Endothelial cell (in vitro differentiated cells): Measurements from ENCODE around the gene ATP1A3. TPM values are rescaled to one million over a fixed set of nuclear protein-coding genes. Genes with fewer than 3 reads are reported as not detected.
A peak's percentile ranks its signal among the peaks of the same experiment; 100 is the strongest.

Experiments
- DNase-seq: peaks from one replicate; pipeline ENCODE4 v3.0.0; 2021; ENCODE audit warnings: low spot score
- H3K27ac Mint-ChIP-seq: one replicate; pipeline ENCODE4 v1.8.0; 2021; ENCODE audit warnings: mixed read lengths, inconsistent platforms; ENCODE audit not compliant: unreplicated experiment
- H3K27me3 Mint-ChIP-seq: one replicate; pipeline ENCODE4 v1.8.0; 2021; ENCODE audit warnings: mild to moderate bottlenecking, moderate library complexity, mixed read lengths, inconsistent platforms; ENCODE audit not compliant: unreplicated experiment
- H3K36me3 Mint-ChIP-seq: one replicate; pipeline ENCODE4 v1.8.0; 2021; ENCODE audit warnings: mild to moderate bottlenecking, low read depth, mixed read lengths, inconsistent platforms; ENCODE audit not compliant: unreplicated experiment
- H3K4me1 Mint-ChIP-seq: one replicate; pipeline ENCODE4 v1.8.0; 2021; ENCODE audit warnings: mild to moderate bottlenecking, mixed read lengths, inconsistent platforms; ENCODE audit not compliant: unreplicated experiment
- H3K4me3 Mint-ChIP-seq: one replicate; pipeline ENCODE4 v1.8.0; 2021; ENCODE audit warnings: mild to moderate bottlenecking, mixed read lengths, inconsistent platforms; ENCODE audit not compliant: unreplicated experiment
- H3K9me3 Mint-ChIP-seq: one replicate; pipeline ENCODE4 v1.8.0; 2021; ENCODE audit warnings: mixed read lengths, inconsistent platforms; ENCODE audit not compliant: unreplicated experiment
- CTCF ChIP-seq: fragments of 200-600 bp; sonication (generic); IDR thresholded peaks from one replicate; pipeline ENCODE4 v1.5.0; 2021; ENCODE audit warnings: antibody characterized with exemption; ENCODE audit not compliant: unreplicated experiment
- total RNA-seq: library from RNA; stranded (reverse); fragmentation: NEBNext Ultra II Directional; extraction: Animal tissue kit (Norgen Biotek cat#: 25700); gene quantifications from one replicate; pipeline ENCODE4 v1.2.1, GENCODE V29; 2021; ENCODE audit not compliant: unreplicated experiment

ATP1A3 gene
- total RNA-seq, 1 donor from 2014 or later: not detected

DNA sequence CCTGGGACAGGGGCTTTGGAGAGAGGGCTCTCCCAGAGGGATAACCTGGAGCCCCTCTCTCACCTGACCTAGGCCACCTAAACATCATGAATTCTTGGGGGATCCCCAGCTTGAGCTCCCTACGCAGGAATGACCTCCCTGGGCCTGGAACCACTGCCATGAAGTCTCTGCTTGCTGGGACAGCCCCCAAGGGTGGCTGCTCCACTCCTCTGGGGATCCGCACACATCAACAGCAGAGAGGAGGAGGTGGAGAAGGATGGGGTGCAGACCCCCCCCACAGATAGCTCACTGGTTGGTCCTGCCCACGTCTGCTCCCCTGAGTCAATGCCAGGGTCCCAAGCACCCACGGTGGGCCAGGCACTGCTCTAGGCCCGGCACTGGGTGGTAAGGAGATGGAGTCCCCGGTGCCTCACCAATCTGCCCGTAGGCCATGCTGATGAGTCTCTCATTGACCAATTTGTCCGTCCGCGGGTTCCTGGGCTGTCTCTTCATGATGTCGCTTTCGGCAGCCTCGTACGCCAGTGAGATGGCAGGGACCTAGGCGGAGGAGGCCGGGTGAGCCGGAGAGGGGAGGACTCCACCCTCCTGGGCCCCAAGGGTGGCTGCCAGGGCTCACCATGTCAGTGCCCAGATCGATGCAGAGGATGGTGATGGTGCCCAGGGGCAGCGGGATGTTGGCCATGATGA lies 24.1 kb downstream of the ATP1A3 start:
- Mint-ChIP-seq H3K36me3 (no peaks in the 10 kb centered on the region), H3K4me3 (no peak overlapping the region), H3K27ac (no peak overlapping the region), H3K4me1 (no peaks in the 10 kb centered on the region), H3K27me3 (peaks cover 12% of the 10 kb centered on the region), H3K9me3 (no peaks in the 10 kb centered on the region)
- TF ChIP-seq CTCF: no peak
- DNase-seq: no peak

DNA sequence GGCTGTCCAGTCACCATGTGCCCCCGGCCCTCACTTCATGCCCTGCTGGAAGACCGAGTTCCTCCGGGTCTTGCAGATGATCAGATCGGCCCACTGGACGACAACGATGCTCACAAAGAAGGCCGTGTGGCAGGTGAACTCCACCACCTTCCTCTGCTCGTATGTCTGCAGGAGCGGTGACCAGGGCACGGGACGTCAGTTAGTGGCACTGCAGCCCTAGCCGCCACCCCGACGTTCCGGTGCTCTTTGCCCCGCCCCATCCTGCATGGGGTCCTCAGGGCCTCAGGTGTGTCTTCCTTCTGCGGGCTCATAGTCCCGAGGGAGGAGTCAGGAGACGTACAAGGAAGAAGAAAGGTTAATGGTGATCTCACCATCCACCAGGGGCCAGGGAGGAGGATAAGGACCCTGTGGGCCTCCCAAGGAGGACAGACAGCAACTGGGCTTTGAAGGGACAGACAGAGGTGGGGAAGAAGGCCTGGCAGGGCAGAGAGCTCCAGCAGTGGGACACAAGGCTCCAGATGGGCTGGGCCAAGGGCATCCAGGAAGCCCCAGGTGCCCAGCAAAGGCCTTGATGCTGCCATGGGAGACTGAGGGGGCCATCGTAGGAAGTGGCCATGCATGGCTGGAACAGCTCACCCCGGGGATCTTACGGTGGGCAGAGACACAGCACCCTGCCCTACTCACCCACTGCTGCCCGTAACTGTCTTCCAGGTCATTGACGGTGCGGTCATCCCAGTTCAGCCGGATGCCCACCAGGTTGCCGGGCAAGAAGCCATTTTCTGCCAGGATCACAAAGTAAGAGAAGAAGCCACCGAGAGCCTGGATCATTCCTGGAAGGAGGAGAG lies 25.1 kb downstream of the ATP1A3 start:
- Mint-ChIP-seq H3K27me3 (peaks cover 12% of the 10 kb centered on the region), H3K4me1 (no peaks in the 10 kb centered on the region), H3K4me3 (peak overlapping the region; percentile 59), H3K27ac (no peak overlapping the region), H3K36me3 (no peaks in the 10 kb centered on the region), H3K9me3 (no peaks in the 10 kb centered on the region)
- DNase-seq: no peak
- TF ChIP-seq CTCF: no peak

- no peak for DNase-seq
- H3K9me3 Mint-ChIP-seq: no peaks in the 10 kb centered on the region
- no peak overlapping the region for H3K4me3 Mint-ChIP-seq
- peaks cover 5% of the 10 kb centered on the region for H3K4me1 Mint-ChIP-seq
- no peak overlapping the region for H3K27ac Mint-ChIP-seq
- H3K27me3 Mint-ChIP-seq: peaks cover 12% of the 10 kb centered on the region
- TF ChIP-seq CTCF: no peak
- no peaks in the 10 kb centered on the region for H3K36me3 Mint-ChIP-seq
Observed at GRCh38 chr19:41967054-41967783, 26.8 kb downstream of the ATP1A3 start.

GRCh38 chr19:41965106-41965505 lies 28.9 kb downstream of the ATP1A3 start:
- Mint-ChIP-seq H3K4me3 (no peak overlapping the region), H3K27ac (no peak overlapping the region), H3K4me1 (peaks cover 8% of the 10 kb centered on the region), H3K27me3 (peaks cover 10% of the 10 kb centered on the region), H3K9me3 (no peaks in the 10 kb centered on the region), H3K36me3 (no peaks in the 10 kb centered on the region)
- no peak for TF ChIP-seq CTCF
- no peak for DNase-seq
